ENCODE data around the gene SCO2. TPM values are rescaled to one million over a fixed set of nuclear protein-coding genes. Genes with fewer than 3 reads are reported as not detected.

Gene SCO2
- total and polyA plus RNA-seq, 10 of the 15 experiments (the other 5 are each of a cell fraction or from before 2014, with no cell fraction given) = 0.18 to 16.0 (median 2.4) TPM; not detected in 1

- in situ Hi-C loops (cut with MboI) = no loop called here
- intact Hi-C loops (cut with micrococcal nuclease; ENCODE audit: unreplicated experiment) = no loop called here
- WGBS (ENCODE audit: insufficient coverage, insufficient replicate concordance, low lambda C conversion rate, missing lambda C conversion rate) = 93% methylated on average over 7 of the region's 7 CpGs
- BruUV-seq (replicated peaks) = no TSS peak
- no peak overlapping the region for H3K4me2 ChIP-seq (ENCODE audit: control insufficient read depth, insufficient read depth)
- peak; percentile 13 for FAIRE-seq
- ChIA-PET SMC1A (ENCODE audit: uncharacterized antibody, unreplicated experiment) (no interaction called here), RAD21 (ENCODE audit: unreplicated experiment) (no interaction called here), CTCF (no interaction called here), POLR2A (no interaction called here)
- H3K79me2 ChIP-seq (ENCODE audit: control insufficient read depth, insufficient read depth, low read length) = no peaks in the 10 kb centered on the region
- ATAC-seq = no peak
- DNase-seq (ENCODE audit: low read depth, low spot score) = no peak
- H3K36me3 ChIP-seq (ENCODE audit: control insufficient read depth in 2 of 2, insufficient read depth in 2 of 2, low read length in 1 of 2) = peaks cover 14 to 17% of the 10 kb centered on the region in 2 experiments; a peak in 3 of 4 replicates
- no peak overlapping the region for H3K27ac ChIP-seq (ENCODE audit: control insufficient read depth, insufficient read depth)
- no peak overlapping the region for H3K9ac ChIP-seq (ENCODE audit: control insufficient read depth, insufficient read depth, low read length)
- H3K27me3 ChIP-seq (replicated peaks in 1 of 2; ENCODE audit: control insufficient read depth in 2 of 2, insufficient read depth in 2 of 2, low read length in 1 of 2) = no peaks in the 10 kb centered on the region
- H3K4me1 ChIP-seq (ENCODE audit: control insufficient read depth, insufficient read depth, low read length) = peaks cover 7% of the 10 kb centered on the region
- no peak overlapping the region for H3K4me3 ChIP-seq
- no peak overlapping the region for H2AFZ ChIP-seq (ENCODE audit: control insufficient read depth, low read depth, low read length)
- no peak for TF ChIP-seq TCF12 (IDR thresholded peaks at IDR 0.05; ENCODE audit: low read depth, low read length)
- no peak for TF ChIP-seq ZSCAN29 (IDR thresholded peaks at IDR 0.05)
- no peak for TF ChIP-seq EED (IDR thresholded peaks at IDR 0.05; ENCODE audit: low read depth)
- TF ChIP-seq FOXK2 (IDR thresholded peaks at IDR 0.05) = no peak
- TF ChIP-seq ZNF274 (IDR thresholded peaks at IDR 0.05; ENCODE audit: insufficient read depth, insufficient read length) = no peak
- no peak for TF ChIP-seq MYB (IDR thresholded peaks at IDR 0.05; ENCODE audit: borderline replicate concordance, low read depth, low read length)
- TF ChIP-seq ZNF384 (IDR thresholded peaks at IDR 0.05; ENCODE audit: borderline replicate concordance, low read depth, low read length) = no peak
- TF ChIP-seq CREB1 (IDR thresholded peaks at IDR 0.05; ENCODE audit: low read depth) = no peak
- TF ChIP-seq PAX5 (IDR thresholded peaks at IDR 0.05; ENCODE audit: borderline replicate concordance, low read depth, low read length) = no peak
- no peak for TF ChIP-seq YBX1 (IDR thresholded peaks at IDR 0.05)
- no peak for TF ChIP-seq SPI1 (IDR thresholded peaks at IDR 0.05; ENCODE audit: borderline replicate concordance, insufficient read depth, low read depth, low read length)
- no peak for TF ChIP-seq SUPT20H (IDR thresholded peaks at IDR 0.05; ENCODE audit: borderline replicate concordance, control insufficient read depth, low read depth, low read length)
- TF ChIP-seq SKIL (IDR thresholded peaks at IDR 0.05; ENCODE audit: low read depth, poor library complexity, severe bottlenecking) = no peak
- TF ChIP-seq ELK1 (IDR thresholded peaks at IDR 0.05; ENCODE audit: low read depth, low read length) = no peak
- no peaks in the 10 kb centered on the region for H3K9me3 ChIP-seq (replicated peaks; ENCODE audit: control insufficient read depth, insufficient read depth, low read length)
- H4K20me1 ChIP-seq (ENCODE audit: control insufficient read depth, insufficient read depth) = no peaks in the 10 kb centered on the region
Measured at GRCh38 chr22:50568626-50569025, 43.2 kb upstream of the SCO2 start.

Measured in GM12878 (cell line).